Thoracic aorta (tissue), 2 donors: ENCODE data around the gene ANKRD6. TPM values are rescaled to one million over a fixed set of nuclear protein-coding genes. Genes with fewer than 3 reads are reported as not detected.

Experiments used
- ATAC-seq: fragments of 150-250 bp; one replicate; pipeline ENCODE4 v1.8.0; 2017; ENCODE audit warnings: low read depth; ENCODE audit not compliant: insufficient number of reproducible peaks, low FRiP score
- DNase-seq: peaks from one replicate; pipeline ENCODE4 v3.0.0-alpha.2; 2020; ENCODE audit warnings: low spot score
- H3K27ac ChIP-seq, 2 donors: fragments of 200-600 bp; sonication (generic); 1 replicate in 1 of 2; 2 replicates in 1 of 2; pipeline ENCODE4 v1.5.1; 2016; ENCODE audit warnings: mild to moderate bottlenecking in 2 of 2, moderate library complexity in 2 of 2
- H3K27me3 ChIP-seq: fragments of 200-600 bp; sonication (generic); replicated peaks from 2 replicates; pipeline ENCODE4 v1.6.0; 2016; ENCODE audit warnings: mild to moderate bottlenecking; ENCODE audit not compliant: insufficient read depth
- H3K36me3 ChIP-seq: fragments of 200-600 bp; sonication (generic); one replicate; pipeline ENCODE4 v1.5.1; 2016
- H3K4me1 ChIP-seq, 2 donors: fragments of 200-600 bp; sonication (generic); 1 replicate in 1 of 2; 2 replicates in 1 of 2; pipeline versions ENCODE4 v1.5.1 to v1.6.0; 2016; ENCODE audit warnings: low read depth in 2 of 2, mild to moderate bottlenecking in 1 of 2; ENCODE audit not compliant: control insufficient read depth in 1 of 2
- H3K4me3 ChIP-seq: fragments of 200-600 bp; sonication (generic); 2 replicates; pipeline ENCODE4 v1.5.1; 2016; ENCODE audit warnings: mild to moderate bottlenecking
- H3K9me3 ChIP-seq: fragments of 200-600 bp; sonication (generic); 2 replicates; pipeline ENCODE4 v1.5.1; 2016
- total RNA-seq, 2 donors: library from RNA; depleted of rRNA; stranded (reverse); fragments of >200 nt; gene quantifications; one replicate each; pipeline versions ENCODE4 v1.1.0 to v1.2.3, GENCODE V29; 2016
- TF ChIP-seq, protein P1 (sequence below): fragments of 200-600 bp; sonication (generic); IDR thresholded peaks from one replicate; pipeline ENCODE4 v1.5.1; 2019; ENCODE audit warnings: antibody characterized with exemption

ANKRD6 gene
- total RNA-seq, 2 donors from 2014 or later, result 35.3 to 91.9 TPM

DNA sequence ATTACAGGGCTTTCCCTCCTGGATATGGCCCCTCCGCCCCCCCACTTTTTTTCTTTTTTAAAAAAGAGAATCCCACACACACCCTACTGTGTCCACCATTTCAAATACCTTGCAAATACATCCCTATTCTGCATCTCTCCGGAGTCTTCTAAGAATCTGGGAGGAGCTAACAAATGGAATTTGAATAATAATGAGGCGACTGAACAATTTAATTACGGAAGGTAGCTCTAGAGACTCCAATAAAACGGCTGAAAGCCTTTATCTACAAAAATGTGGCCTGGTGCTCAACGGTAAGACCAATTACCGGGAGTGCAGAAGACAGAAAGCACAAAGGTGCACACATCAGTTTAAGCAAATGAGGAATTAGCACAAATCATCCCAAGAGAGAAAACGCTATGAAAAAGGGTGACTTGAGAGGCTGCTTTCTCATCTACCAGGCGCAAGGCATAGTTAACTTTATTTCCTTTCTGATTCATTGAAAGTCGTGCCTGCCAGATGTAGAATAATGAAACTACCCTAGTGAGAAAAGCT is 22.7 kb upstream of the ANKRD6 start:
- TF ChIP-seq, protein P1, sequence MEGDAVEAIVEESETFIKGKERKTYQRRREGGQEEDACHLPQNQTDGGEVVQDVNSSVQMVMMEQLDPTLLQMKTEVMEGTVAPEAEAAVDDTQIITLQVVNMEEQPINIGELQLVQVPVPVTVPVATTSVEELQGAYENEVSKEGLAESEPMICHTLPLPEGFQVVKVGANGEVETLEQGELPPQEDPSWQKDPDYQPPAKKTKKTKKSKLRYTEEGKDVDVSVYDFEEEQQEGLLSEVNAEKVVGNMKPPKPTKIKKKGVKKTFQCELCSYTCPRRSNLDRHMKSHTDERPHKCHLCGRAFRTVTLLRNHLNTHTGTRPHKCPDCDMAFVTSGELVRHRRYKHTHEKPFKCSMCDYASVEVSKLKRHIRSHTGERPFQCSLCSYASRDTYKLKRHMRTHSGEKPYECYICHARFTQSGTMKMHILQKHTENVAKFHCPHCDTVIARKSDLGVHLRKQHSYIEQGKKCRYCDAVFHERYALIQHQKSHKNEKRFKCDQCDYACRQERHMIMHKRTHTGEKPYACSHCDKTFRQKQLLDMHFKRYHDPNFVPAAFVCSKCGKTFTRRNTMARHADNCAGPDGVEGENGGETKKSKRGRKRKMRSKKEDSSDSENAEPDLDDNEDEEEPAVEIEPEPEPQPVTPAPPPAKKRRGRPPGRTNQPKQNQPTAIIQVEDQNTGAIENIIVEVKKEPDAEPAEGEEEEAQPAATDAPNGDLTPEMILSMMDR, result no peak
- no peaks in the 10 kb centered on the region for H3K27me3 ChIP-seq
- H3K27ac ChIP-seq, result peak overlapping the region; percentile 9 to 33
- H3K36me3 ChIP-seq, result no peaks in the 10 kb centered on the region
- no peaks in the 10 kb centered on the region for H3K9me3 ChIP-seq
- peaks cover 7 to 41% of the 10 kb centered on the region in 2 donors for H3K4me1 ChIP-seq
- DNase-seq (no peak), ATAC-seq (no peak)
- peak overlapping the region; percentile 88 for H3K4me3 ChIP-seq

DNA sequence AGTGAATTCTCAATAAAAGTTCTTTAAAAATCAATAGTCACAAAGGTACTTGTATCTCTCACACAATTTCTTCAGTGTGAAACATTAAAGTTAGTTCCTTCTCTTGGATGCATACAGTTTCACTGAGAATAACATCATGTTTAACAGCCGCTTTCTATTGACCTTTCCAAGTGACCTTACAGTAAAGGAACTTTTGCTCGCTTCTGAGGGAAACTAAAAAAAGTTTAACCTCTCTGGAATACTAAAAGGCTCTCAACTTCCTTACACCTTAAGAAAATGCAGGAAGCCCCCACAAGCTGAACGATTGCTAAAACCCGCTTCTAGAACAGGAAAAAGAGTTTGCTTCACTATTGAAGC is 22.2 kb upstream of the ANKRD6 start:
- DNase-seq, result no peak
- peak overlapping the region; percentile 88 for H3K4me3 ChIP-seq
- H3K27ac ChIP-seq, result peak overlapping the region; percentile 70 to 74
- H3K4me1 ChIP-seq, result peaks cover 7 to 41% of the 10 kb centered on the region in 2 donors
- no peaks in the 10 kb centered on the region for H3K9me3 ChIP-seq
- H3K27me3 ChIP-seq, result no peaks in the 10 kb centered on the region
- H3K36me3 ChIP-seq, result no peaks in the 10 kb centered on the region
- no peak for ATAC-seq
- TF ChIP-seq, protein P1, result no peak

DNA sequence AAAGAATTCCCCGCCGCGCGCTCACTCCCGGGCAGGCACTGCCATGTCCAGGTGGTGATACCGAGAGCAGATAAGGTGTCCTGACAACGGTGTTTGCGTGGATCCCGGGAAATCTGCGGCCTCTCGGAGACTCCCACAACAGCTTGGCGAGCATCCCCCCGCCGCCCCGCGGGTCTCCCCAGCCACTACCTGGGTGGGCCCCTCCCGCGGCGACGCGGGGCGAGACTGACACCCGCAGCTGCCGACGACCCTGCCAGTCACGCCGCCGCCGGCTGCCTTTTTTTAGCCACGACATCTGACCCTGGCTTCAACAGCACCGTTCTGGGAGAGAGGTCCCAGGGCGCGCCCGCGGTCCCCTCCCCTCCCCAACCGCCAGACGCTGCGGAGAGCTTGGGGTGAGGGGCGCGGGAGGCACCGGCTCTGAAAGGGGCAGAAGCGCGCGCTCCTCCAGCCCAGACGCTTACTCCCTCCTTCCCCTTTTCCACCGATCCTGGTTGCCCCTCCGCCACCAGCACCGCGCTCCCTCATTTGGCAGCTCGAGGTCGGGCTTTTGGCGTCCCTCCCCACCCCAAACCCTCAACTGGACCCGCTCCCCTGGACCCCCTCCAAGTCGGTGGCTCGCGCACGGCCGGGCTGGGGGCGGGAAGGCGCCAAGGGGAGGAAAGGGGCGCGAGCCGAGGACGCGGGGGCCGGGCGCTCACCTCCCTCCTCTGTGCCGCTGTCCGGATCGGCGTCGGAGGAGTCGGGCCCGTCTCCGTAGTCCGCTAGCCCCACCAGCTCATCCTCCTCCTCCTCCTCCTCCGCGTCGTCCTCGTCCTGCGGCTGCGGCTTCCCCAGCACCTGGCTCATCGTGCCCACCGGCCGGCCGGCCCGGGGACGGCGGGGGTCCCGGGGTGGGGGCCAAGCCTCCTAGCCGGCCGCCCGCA is 21.5 kb upstream of the ANKRD6 start:
- H3K4me3 ChIP-seq, result peak overlapping the region; percentile 88
- DNase-seq (no peak), ATAC-seq (no peak)
- peaks cover 7 to 41% of the 10 kb centered on the region in 2 donors for H3K4me1 ChIP-seq
- no peaks in the 10 kb centered on the region for H3K9me3 ChIP-seq
- H3K27ac ChIP-seq, result peak overlapping the region; percentile 70 to 74
- no peaks in the 10 kb centered on the region for H3K27me3 ChIP-seq
- TF ChIP-seq, protein P1, result no peak
- no peaks in the 10 kb centered on the region for H3K36me3 ChIP-seq

DNA sequence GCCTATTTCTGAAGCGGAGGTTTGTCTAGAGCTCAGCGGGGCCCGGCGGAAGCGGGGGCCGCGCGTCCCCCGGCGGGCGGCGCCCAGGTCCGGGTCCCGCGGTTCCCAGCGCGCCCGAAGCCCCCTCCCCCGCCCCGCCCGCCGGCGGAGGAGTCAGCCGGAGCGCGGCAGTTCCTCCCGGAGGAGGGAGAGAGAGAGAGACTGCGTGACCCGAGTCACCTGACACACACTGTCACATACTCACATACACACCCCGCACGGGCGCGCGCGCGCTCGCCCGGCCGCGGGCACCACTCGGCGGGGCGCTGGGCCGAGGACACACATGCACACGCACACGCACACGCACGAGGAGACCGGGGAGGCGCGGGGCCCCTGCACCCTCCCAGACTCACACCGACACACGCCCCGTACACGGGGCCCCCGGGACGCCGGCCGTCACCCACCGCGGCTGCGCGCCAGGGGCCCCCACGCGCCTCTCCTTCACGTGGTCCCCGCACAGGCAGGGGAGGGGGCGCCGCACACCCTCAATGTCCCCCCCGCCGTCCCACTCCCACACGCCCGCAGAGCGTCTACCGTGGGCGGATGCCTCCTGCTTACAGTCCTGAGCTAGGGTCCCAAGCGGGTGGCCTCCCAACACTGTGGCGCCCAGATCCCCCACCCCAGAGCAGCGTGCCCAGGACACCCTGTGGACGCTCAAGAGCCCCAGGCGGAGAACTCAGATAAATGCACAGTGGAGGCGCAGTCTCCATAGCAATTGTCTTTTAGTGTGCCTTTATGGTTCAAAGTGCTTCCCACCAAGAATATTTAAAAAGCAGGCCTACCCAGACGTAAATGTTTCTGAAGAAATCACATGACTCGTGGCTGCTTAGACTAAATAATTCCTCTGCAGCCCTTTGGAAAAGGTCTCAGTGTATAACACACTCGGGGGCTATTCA is 20.6 kb upstream of the ANKRD6 start, which contains the start of gene RRAGD:
RRAGD (minus strand) TSS at position 203 of the 935 bp plus-strand sequence. CDS start 280 bp downstream, outside the sequence.
- Histone ChIP-seq H3K4me3 (peak within 1 kb of the TSS; percentile 88), H3K27me3 (no peaks in the 10 kb centered on the region), H3K4me1 (peaks cover 7 to 41% of the 10 kb centered on the region in 2 donors), H3K36me3 (no peaks in the 10 kb centered on the region), H3K27ac (peak within 1 kb of the TSS; percentile 70 to 74), H3K9me3 (no peaks in the 10 kb centered on the region)
- ATAC-seq (peak; percentile 62), DNase-seq (peak; percentile 28)
- TF ChIP-seq, protein P1, result no peak
